Central memory CD8-positive, alpha-beta T cell (primary cell): ENCODE data around the gene CTNNA1.

ENCODE experiments used
- ATAC-seq: fragments of 150-1000 bp; cut with Tn5 transposase; replicated peaks from 2 replicates; pipeline ENCODE4 v1.10.0; 2022; ENCODE audit warnings: mild to moderate bottlenecking, moderate FRiP score, moderate number of reproducible peaks; ENCODE audit not compliant: poor library complexity, severe bottlenecking; ENCODE audit errors: extremely low read depth
- DNase-seq, 2 donors: peaks; one replicate each; pipeline ENCODE4 v3.0.0; 2021; ENCODE audit warnings: low spot score in 2 of 2
- H3K27ac Mint-ChIP-seq: one replicate; pipeline ENCODE4 v1.8.0; 2022; ENCODE audit warnings: low read depth, mild to moderate bottlenecking, moderate library complexity, mixed read lengths
- H3K27me3 Mint-ChIP-seq: one replicate; pipeline ENCODE4 v1.8.0; 2022; ENCODE audit warnings: mixed read lengths
- H3K36me3 Mint-ChIP-seq: one replicate; pipeline ENCODE4 v1.8.0; 2022; ENCODE audit warnings: mild to moderate bottlenecking, moderate library complexity, mixed read lengths; ENCODE audit not compliant: insufficient read depth
- H3K4me1 Mint-ChIP-seq: one replicate; pipeline ENCODE4 v1.8.0; 2022; ENCODE audit warnings: mixed read lengths
- H3K4me3 Mint-ChIP-seq: one replicate; pipeline ENCODE4 v1.8.0; 2022; ENCODE audit warnings: mild to moderate bottlenecking, moderate library complexity, mixed read lengths
- H3K9me3 Mint-ChIP-seq: one replicate; pipeline ENCODE4 v1.8.0; 2022; ENCODE audit warnings: mixed read lengths

Gene CTNNA1

DNA sequence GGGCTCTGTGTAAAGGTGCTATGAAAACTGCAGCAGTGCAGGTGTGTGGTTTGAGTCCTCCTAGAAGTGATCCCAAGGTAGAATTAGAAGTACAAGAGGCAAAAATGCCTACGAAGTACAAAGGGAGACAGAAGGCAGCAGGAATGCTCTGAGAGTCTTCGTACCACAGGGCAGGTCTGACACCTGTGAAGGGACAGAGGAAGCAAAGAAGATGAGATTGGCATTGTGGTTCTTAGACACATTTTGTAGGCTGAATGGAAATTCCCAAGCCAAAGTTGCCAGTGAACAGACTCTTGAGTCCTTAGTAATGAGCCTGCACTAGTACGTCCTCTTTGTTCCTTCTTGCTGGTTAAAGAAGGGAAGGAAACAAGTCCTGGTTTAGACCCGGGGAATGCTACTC lies 123.6 kb downstream of the CTNNA1 start:
- Mint-ChIP-seq H3K9me3 (no peaks in the 10 kb centered on the region), H3K4me3 (no peak overlapping the region), H3K27me3 (no peaks in the 10 kb centered on the region), H3K36me3 (no peaks in the 10 kb centered on the region), H3K27ac (no peak overlapping the region), H3K4me1 (no peaks in the 10 kb centered on the region)
- DNase-seq = no peak
- ATAC-seq = no peak

DNA sequence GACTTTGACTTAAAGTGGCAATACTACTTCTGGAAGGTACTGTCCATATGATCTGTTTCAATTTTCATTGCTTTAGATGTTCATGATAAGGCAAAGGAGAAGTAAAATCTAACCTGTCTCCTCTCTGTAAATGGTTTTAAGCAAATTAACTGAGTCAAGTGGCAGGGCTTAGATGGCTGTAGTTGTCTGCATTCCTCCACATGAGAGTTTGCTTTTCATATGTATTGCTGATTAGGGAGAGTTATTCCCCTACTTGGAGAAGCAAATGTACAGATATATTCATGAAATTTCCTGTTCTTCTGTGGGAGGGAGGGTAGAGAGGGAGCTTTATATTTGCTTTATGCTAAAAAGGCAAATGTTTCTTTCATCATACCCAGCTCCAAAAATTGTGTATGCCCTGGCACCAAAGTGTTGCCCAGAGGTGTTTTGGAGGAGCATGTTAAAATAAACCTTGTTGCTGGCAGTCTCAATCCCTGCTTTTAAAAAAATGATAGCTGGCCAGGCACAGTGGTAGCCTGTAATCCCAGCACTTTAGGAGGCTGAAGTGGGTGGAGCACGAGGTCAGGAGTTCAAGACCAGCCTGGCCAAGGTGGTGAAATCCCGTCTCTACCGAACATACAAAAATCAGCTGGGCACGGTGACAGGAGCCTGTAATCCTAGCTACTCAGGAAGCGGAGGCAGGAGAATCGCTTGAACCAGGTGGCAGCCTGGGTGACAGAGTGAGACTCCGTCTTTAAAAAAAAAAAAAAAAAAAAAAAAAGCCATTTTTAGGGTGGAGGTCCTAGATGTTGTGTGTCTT lies 125.4 kb downstream of the CTNNA1 start:
- no peak for ATAC-seq
- DNase-seq = no peak
- no peaks in the 10 kb centered on the region for H3K9me3 Mint-ChIP-seq
- H3K4me3 Mint-ChIP-seq = no peak overlapping the region
- H3K27ac Mint-ChIP-seq = no peak overlapping the region
- H3K4me1 Mint-ChIP-seq = no peaks in the 10 kb centered on the region
- H3K27me3 Mint-ChIP-seq = no peaks in the 10 kb centered on the region
- H3K36me3 Mint-ChIP-seq = no peaks in the 10 kb centered on the region

DNA sequence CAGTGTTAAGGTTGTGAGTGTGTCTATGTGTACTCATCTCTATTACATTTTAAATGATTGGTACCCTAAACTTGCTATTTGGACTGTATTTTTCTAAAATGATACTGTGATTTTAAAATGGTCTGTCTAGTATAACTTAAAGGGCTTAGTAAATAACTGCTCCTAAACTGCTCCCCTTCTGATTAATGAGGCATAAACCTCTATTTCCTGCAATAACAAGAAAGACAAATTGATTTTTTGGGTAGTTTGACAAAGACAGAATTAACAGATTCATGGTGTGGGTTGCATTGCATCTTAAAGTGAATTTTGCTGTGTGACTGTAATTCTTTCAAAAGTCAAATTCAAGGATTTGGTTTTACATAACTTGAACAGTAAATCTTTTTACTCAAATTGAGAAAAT lies 130.0 kb downstream of the CTNNA1 start:
- Mint-ChIP-seq H3K27me3 (no peaks in the 10 kb centered on the region), H3K4me3 (no peak overlapping the region), H3K36me3 (peaks cover 2% of the 10 kb centered on the region), H3K27ac (no peak overlapping the region), H3K9me3 (no peaks in the 10 kb centered on the region), H3K4me1 (no peaks in the 10 kb centered on the region)
- no peak for DNase-seq
- ATAC-seq = no peak

DNA sequence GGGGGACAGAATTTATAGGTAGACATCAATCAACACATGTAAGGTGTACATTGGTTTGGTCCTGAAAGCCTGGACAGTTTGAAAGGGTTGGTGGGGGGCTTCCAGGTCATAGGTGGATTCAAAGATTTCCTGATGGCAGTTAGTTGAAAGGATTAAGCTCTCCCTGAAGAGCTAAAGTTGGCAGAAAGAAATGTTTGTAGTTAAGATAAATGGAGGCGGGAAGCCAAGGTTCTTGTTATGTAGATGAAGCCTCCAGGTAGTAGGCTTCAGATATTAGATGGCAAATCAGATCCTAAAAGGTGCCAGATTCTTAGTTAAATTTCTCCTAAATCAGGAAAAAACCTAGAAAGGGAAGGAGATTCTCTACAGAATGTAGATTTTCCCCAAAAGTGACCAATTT lies 130.9 kb downstream of the CTNNA1 start:
- Mint-ChIP-seq H3K27ac (no peak overlapping the region), H3K9me3 (no peaks in the 10 kb centered on the region), H3K4me3 (no peak overlapping the region), H3K4me1 (no peaks in the 10 kb centered on the region), H3K27me3 (no peaks in the 10 kb centered on the region), H3K36me3 (peaks cover 5% of the 10 kb centered on the region)
- DNase-seq = no peak
- no peak for ATAC-seq

DNA sequence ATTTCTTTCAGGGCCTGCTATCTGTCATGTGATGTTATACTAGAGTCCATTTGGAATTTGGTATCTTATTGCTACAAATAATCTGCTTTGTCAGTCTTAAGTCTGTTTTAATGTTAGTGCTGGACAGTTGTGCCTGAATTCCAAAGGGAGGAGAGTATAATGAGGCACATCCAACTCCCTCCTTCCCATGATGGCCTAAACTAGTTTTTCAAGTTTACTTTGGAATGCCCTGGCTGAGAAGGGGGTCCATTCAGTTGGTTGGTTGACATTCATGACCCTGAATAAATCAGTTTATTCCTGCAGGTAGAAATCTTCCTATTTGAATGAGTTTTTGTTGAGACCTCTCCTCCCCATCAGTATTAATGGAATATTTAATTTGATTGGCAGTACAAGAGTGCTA lies 131.3 kb downstream of the CTNNA1 start:
- no peak overlapping the region for H3K27ac Mint-ChIP-seq
- no peaks in the 10 kb centered on the region for H3K27me3 Mint-ChIP-seq
- H3K4me3 Mint-ChIP-seq = no peak overlapping the region
- ATAC-seq (no peak), DNase-seq (no peak)
- no peaks in the 10 kb centered on the region for H3K4me1 Mint-ChIP-seq
- no peaks in the 10 kb centered on the region for H3K9me3 Mint-ChIP-seq
- H3K36me3 Mint-ChIP-seq = peaks cover 5% of the 10 kb centered on the region

DNA sequence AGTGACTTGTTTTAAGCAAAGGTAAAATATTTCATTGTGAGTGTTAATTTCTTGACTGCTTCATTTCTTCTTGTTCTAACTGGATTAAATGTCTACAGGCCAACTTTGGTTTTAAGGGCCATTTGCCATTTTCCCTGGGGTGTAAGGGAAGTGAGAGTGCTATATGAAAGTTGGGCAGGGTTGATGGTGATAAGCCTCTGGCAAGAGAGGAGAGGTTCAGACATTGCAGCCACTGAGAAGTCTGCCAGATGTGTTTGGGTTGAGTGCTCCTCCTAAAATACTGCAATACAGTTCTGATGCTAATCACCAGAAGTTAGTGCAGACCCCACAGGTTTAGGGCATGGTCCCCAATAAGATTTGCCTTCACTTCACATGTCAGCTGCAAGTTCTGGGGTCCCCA lies 136.8 kb downstream of the CTNNA1 start:
- DNase-seq (no peak), ATAC-seq (no peak)
- Mint-ChIP-seq H3K4me3 (no peak overlapping the region), H3K27ac (no peak overlapping the region), H3K4me1 (no peaks in the 10 kb centered on the region), H3K36me3 (peaks cover 7% of the 10 kb centered on the region), H3K9me3 (no peaks in the 10 kb centered on the region), H3K27me3 (no peaks in the 10 kb centered on the region)

DNA sequence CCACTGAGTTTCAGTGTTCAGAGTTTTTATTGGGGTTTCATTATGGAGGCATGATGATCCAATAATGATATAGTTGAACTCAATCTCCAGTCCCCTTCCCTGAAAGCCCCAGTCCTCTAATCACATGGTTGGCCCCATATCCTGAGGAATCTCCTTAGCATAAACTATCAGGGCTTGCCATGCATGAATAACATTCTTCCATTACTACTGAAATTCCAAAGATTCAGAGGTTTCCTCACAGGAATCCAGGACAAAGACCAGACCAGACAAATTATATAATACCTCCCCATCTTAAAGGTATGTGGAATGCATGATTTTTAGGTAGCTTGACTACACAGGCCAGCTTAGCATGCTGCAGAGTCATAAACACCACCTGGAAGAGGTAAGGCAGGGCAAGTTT lies 137.4 kb downstream of the CTNNA1 start:
- ATAC-seq (no peak), DNase-seq (no peak)
- Mint-ChIP-seq H3K9me3 (no peaks in the 10 kb centered on the region), H3K27me3 (no peaks in the 10 kb centered on the region), H3K27ac (no peak overlapping the region), H3K36me3 (peaks cover 7% of the 10 kb centered on the region), H3K4me1 (no peaks in the 10 kb centered on the region), H3K4me3 (no peak overlapping the region)

DNA sequence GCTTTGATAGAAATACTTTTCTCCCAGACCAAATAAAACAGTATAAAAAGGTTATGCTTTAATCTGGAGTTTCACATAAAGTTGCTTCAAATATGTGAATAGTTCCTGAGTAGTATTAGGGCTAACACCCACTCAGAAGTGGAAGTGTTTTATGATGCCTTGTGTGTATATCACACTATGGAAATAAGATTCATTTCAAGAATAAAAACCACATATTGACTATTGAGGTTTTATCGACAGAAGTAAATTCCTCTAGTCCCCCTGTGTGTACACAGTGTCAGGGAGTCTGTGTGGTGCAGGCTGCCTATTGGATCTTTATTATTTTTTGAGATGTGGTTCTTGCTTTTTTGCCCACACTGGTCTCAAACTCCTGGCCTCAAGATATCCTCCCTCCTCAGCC lies 142.7 kb downstream of the CTNNA1 start:
- peaks cover 2% of the 10 kb centered on the region for H3K36me3 Mint-ChIP-seq
- no peak overlapping the region for H3K4me3 Mint-ChIP-seq
- H3K9me3 Mint-ChIP-seq = no peaks in the 10 kb centered on the region
- DNase-seq (no peak), ATAC-seq (no peak)
- H3K4me1 Mint-ChIP-seq = no peaks in the 10 kb centered on the region
- H3K27me3 Mint-ChIP-seq = no peaks in the 10 kb centered on the region
- H3K27ac Mint-ChIP-seq = no peak overlapping the region

DNA sequence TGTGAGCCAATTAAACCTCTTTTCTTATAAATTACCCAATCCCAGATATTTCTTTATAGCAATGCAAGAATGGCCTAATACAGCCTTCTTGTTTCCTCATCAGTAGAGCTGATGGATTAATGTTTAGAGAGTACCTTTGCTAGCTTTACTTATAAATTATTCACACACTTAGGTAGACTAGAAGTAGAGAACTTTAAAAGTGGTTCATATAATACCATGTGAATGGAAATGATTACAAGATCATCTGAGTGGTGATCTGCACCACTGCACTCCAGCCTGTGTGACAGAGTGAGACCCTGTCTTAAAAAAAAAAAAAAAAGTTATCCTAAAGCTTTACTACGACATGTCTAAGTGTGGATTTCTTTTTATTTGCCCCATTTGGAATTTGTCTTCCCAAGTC lies 145.1 kb downstream of the CTNNA1 start:
- H3K4me1 Mint-ChIP-seq = no peaks in the 10 kb centered on the region
- no peak for ATAC-seq
- H3K4me3 Mint-ChIP-seq = no peak overlapping the region
- no peaks in the 10 kb centered on the region for H3K36me3 Mint-ChIP-seq
- no peaks in the 10 kb centered on the region for H3K9me3 Mint-ChIP-seq
- H3K27me3 Mint-ChIP-seq = no peaks in the 10 kb centered on the region
- H3K27ac Mint-ChIP-seq = no peak overlapping the region
- DNase-seq = no peak

DNA sequence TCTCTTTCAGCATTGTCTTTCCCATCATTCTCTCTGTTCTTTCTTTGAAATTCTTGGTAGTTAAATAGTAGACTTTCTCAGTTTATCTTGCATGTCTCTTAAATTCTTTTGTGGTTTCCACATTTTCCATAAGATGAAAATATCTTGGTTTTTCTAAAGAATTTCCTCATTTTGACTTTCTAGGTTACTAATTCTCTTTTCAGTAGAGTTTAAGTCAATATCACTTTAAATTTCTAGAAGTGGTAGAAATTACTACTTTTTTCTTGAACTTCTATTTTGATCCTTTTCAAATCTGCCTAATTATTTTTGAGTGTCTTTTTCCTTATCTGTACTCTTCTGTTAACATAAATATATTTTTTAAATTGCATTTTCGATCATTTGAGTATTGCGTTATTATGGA lies 145.5 kb downstream of the CTNNA1 start:
- Mint-ChIP-seq H3K4me3 (no peak overlapping the region), H3K36me3 (no peaks in the 10 kb centered on the region)

DNA sequence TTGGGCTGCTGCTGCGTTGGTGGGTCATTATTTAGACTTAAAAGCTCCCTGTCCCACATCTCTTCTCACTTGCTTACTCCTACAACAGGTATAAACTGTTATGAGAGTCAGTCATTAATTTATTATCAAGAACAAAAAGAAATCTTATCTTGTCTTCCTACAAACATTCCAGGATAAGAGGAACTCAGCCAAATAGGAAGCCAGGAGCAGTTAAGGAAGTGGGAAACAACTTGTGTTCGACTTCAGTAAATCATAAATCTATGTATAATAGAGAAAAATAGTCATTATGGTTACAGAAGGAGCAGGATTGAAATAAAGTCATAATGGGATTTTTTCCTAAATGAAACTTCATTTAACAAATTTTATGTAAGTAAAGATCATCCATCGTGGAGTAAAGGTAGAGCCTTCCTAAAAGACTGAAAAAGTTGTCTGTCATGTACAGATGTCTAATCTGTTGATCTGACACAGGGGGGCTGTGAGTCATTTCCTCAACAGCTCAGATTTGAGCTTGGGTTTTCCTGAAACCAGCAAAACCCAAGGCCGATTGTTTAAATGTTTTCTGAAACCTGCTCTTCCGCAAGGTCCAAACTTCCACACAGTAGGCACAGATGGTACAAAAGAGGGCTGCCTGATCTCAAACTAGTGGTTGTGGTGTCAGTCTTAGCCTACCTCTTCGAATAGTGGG lies 147.2 kb downstream of the CTNNA1 start:
- H3K27ac Mint-ChIP-seq = no peak overlapping the region
- H3K4me1 Mint-ChIP-seq = no peaks in the 10 kb centered on the region
- H3K4me3 Mint-ChIP-seq = no peak overlapping the region
- DNase-seq (no peak), ATAC-seq (no peak)
- H3K9me3 Mint-ChIP-seq = no peaks in the 10 kb centered on the region
- peaks cover 5% of the 10 kb centered on the region for H3K36me3 Mint-ChIP-seq
- no peaks in the 10 kb centered on the region for H3K27me3 Mint-ChIP-seq

More for the DNA sequence above, 145.5 kb downstream of the CTNNA1 start:
- ATAC-seq (no peak), DNase-seq (no peak)
- no peak overlapping the region for H3K27ac Mint-ChIP-seq
- no peaks in the 10 kb centered on the region for H3K27me3 Mint-ChIP-seq
- H3K4me1 Mint-ChIP-seq = no peaks in the 10 kb centered on the region
- no peaks in the 10 kb centered on the region for H3K9me3 Mint-ChIP-seq

DNA sequence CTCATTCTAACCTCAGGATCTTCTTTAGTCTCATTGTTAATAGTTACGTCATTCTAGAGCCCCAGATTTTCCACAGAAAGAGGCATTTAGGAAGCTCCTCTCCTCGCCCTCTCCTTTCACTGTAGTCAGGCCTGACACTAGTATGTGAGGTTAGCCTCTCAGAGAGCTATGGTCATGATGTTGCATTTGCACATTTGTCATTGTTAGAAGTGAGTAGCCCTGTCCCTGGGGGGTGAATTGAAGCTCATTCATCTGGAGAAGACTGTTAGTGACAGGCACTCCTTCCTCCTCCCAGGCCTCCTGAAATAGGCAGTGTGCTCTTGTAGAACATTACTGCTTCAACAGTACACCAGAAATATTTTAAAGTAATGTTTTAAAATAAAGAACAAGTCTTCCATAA lies 148.5 kb downstream of the CTNNA1 start:
- no peaks in the 10 kb centered on the region for H3K4me1 Mint-ChIP-seq
- ATAC-seq (no peak), DNase-seq (no peak)
- H3K4me3 Mint-ChIP-seq = no peak overlapping the region
- H3K36me3 Mint-ChIP-seq = peaks cover 7% of the 10 kb centered on the region
- no peaks in the 10 kb centered on the region for H3K27me3 Mint-ChIP-seq
- H3K27ac Mint-ChIP-seq = no peak overlapping the region
- no peaks in the 10 kb centered on the region for H3K9me3 Mint-ChIP-seq

DNA sequence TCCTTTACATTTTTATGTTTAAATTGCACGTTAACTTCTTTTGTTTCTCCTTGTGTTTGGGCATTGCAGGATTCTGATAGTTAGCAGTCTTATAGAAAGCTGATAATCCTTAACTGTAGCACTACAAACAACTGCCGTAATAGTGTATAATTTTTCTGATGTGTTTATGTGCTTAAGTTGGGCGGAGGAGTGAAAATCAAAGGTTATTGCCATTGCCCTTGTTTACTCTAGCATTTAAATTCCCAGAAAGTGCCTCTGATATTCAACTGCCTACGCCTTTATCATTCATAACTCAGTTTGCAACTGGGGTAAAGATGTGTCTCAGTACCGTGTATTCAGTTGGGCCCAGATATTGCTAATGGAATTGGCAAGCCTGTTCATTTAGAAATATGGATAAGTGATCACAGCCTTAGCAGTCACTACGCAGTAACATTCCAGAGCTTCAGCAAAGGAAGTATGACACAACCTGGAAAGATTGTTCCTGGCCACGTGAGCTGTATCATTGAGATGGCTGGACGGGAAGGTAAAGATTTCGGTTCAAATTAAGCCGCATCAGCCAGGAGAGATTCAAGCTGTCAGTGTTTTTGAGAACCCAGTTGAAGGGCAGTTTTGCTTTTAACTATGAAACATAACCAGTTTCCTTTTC lies 150.0 kb downstream of the CTNNA1 start:
- DNase-seq (no peak), ATAC-seq (no peak)
- Mint-ChIP-seq H3K27ac (no peak overlapping the region), H3K36me3 (peaks cover 7% of the 10 kb centered on the region), H3K4me1 (no peaks in the 10 kb centered on the region), H3K9me3 (no peaks in the 10 kb centered on the region), H3K4me3 (no peak overlapping the region), H3K27me3 (no peaks in the 10 kb centered on the region)
